H1 (cell line): ENCODE measurements around the gene UPP1. TPM values are rescaled to one million over a fixed set of nuclear protein-coding genes. Genes with fewer than 3 reads are reported as not detected.

Experiments
- BRCA1 ChIP-seq: IDR thresholded peaks from 2 replicates; pipeline ENCODE4 v1.6.1; 2012; ENCODE audit warnings: low read depth, low read length, improper control_type of control experiment
- EGR1 ChIP-seq: IDR thresholded peaks from 2 replicates; pipeline ENCODE4 v1.6.1; 2011; ENCODE audit warnings: low read depth, low read length, borderline replicate concordance
- RXRA ChIP-seq: IDR thresholded peaks from 2 replicates; pipeline ENCODE4 v1.6.1; 2011; ENCODE audit warnings: low read depth, mild to moderate bottlenecking, low read length, moderate library complexity; ENCODE audit not compliant: insufficient read depth
- SAP30 ChIP-seq: fragments of 300-600 bp; sonication (generic); IDR thresholded peaks from 2 replicates; pipeline ENCODE4 v1.7.1; 2012; ENCODE audit warnings: low read length, moderate library complexity, mild to moderate bottlenecking, inconsistent platforms; ENCODE audit not compliant: insufficient read depth, insufficient replicate concordance
- polyA plus RNA-seq, 7 experiments: library from polyadenylated mRNA; depleted of rRNA in 3 of 7; stranded (reverse) in 5 of 7; unstranded in 2 of 7; fragments of >200 nt in 5 of 7; fragments of 200-250 nt in 2 of 7; gene quantifications; 1 replicate in 5 of 7; 2 replicates in 1 of 7; 4 replicates in 1 of 7; pipeline versions ENCODE4 v1.2.1 to v1.2.3, GENCODE V29; 2011 to 2013; ENCODE audit warnings: missing spikeins in 2 of 7, mixed read lengths in 2 of 7
- total RNA-seq: library from RNA; stranded (reverse); fragmentation: NEBNext Ultra II Directional; extraction: Animal tissue kit (Norgen Biotek cat#: 25700); gene quantifications from 2 replicates; pipeline ENCODE4 v1.2.1, GENCODE V29; 2021
- TF ChIP-seq, protein P1 (sequence below): IDR thresholded peaks from 2 replicates; pipeline ENCODE4 v1.6.1; 2012; ENCODE audit warnings: inconsistent platforms

UPP1 gene
- total and polyA plus RNA-seq, 2 of the 8 experiments (the other 6 are each of a cell fraction or from before 2014, with no cell fraction given), result 40.7 to 46.2 TPM

DNA sequence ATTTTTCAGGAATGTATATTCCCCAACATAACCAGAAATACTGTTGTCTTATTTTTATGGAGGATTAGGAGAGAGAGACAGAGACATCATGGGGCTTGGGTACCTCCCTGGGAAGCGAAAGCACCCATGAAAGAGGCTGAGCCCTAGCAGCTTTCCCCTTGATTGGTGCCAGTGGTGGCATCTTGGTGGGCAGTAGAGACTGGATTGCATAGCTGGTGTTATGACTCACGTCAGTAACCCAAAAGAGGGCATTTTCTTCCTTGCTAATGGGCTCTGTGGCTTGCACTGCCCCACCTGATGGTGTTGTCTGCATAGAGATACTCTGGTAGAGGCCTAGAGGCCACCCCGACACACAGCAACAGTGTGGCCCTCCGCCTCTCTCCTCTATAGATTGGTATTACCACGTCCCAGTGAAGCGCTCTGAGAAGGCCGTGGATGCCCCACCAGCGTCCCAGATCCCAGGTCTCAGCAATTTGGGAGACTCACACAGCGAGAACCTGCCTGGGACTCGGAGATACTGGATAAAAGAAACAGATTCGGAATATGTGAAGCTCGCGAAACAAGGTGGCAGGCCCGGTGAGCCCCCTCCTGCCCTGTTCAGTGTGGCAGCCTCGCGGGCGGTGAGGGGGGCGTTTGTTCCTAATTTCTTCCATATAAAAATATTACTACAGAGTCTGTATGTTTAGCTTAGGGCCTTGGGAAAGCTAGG is 48.0 kb upstream of the UPP1 start (continued):
- TF ChIP-seq, protein P1, sequence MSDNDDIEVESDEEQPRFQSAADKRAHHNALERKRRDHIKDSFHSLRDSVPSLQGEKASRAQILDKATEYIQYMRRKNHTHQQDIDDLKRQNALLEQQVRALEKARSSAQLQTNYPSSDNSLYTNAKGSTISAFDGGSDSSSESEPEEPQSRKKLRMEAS, result no peak
- TF ChIP-seq EGR1 (no peak), RXRA (no peak), BRCA1 (no peak), SAP30 (no peak)
- TF ChIP-seq, all 59 proteins: peak for 0
